ENCODE data around the gene RNF220. TPM values are rescaled to one million over a fixed set of nuclear protein-coding genes. Genes with fewer than 3 reads are reported as not detected.

Gene RNF220
- total and polyA plus RNA-seq, 2 donors (not counting 3 experiments of a cell fraction or from before 2014, with no cell fraction given) = 62.7 to 66.6 TPM

DNA sequence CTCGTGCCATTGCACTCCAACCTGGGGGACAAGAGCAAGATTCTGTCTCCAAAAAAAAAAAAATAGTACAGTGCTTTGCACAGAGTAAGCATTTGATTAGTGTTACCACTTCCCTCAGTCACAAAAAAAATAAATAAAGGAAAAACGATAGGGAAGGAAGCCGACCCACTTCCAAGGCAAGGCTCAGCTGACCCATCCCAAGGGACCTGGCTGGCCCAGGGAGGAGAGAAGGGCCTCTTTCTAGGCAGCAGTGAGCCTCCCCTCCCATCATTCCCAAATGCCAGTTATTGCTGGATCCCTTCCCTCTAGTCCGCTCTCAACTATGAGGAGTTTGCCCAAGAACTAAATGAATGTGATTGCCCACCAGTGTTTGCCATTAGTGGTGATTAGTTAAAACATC, 191.5 kb downstream of the RNF220 start:
- H3K9me3 ChIP-seq (replicated peaks; ENCODE audit: control insufficient read depth, insufficient read depth, low read length) = no peaks in the 10 kb centered on the region
- H3K4me2 ChIP-seq (ENCODE audit: insufficient read depth, low read length) = no peak overlapping the region
- no peaks in the 10 kb centered on the region for H3K36me3 ChIP-seq (ENCODE audit: control insufficient read depth in 2 of 2, extremely low read depth in 1 of 2, insufficient read depth in 2 of 2, low read length in 2 of 2)
- no peak overlapping the region for H3K4me3 ChIP-seq (replicated peaks in 1 of 3; ENCODE audit: insufficient read depth in 1 of 3, low read depth in 1 of 3, low read length in 3 of 3)
- no peak overlapping the region for H2AFZ ChIP-seq (ENCODE audit: low read depth, low read length)
- ChIA-PET POLR2A (no interaction called here), CTCF (interaction anchor here (0.8 to 15.0 kb wide), 7 partner anchors 9 to 379 kb away, joined by 3 to 398 read pairs (median 7); no protein-coding TSS in a partner anchor)
- dilution Hi-C loops (cut with MboI; ENCODE audit: extremely low pct_ligation_motif_present, low sequenced_read_pairs) (no loop called here), intact Hi-C loops (cut with micrococcal nuclease) (loop anchor here (5.0 kb wide), 1 partner anchor 589 kb away; no protein-coding TSS in a partner anchor)
- DNase-seq (ENCODE audit: low read depth, low spot score) (no peak), FAIRE-seq (no peak)
- H3K9me1 ChIP-seq (replicated peaks; ENCODE audit: control insufficient read depth, extremely low read depth, insufficient read depth, low read length) = no peaks in the 10 kb centered on the region
- no peak for TF ChIP-seq POLR2AphosphoS5 (IDR thresholded peaks at IDR 0.05; ENCODE audit: insufficient read depth, low read depth, low read length)
- TF ChIP-seq, protein P1, sequence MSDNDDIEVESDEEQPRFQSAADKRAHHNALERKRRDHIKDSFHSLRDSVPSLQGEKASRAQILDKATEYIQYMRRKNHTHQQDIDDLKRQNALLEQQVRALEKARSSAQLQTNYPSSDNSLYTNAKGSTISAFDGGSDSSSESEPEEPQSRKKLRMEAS (IDR thresholded peaks at IDR 0.05; ENCODE audit: insufficient read depth, insufficient read length) = no peak
- no peak for TF ChIP-seq JUN (IDR thresholded peaks at IDR 0.05; ENCODE audit: borderline replicate concordance, insufficient read depth, insufficient read length, low read depth)
- TF ChIP-seq GATA2 (IDR thresholded peaks at IDR 0.05; ENCODE audit: insufficient read depth, insufficient read length, low read depth, low read length) = no peak
- TF ChIP-seq, protein P2, sequence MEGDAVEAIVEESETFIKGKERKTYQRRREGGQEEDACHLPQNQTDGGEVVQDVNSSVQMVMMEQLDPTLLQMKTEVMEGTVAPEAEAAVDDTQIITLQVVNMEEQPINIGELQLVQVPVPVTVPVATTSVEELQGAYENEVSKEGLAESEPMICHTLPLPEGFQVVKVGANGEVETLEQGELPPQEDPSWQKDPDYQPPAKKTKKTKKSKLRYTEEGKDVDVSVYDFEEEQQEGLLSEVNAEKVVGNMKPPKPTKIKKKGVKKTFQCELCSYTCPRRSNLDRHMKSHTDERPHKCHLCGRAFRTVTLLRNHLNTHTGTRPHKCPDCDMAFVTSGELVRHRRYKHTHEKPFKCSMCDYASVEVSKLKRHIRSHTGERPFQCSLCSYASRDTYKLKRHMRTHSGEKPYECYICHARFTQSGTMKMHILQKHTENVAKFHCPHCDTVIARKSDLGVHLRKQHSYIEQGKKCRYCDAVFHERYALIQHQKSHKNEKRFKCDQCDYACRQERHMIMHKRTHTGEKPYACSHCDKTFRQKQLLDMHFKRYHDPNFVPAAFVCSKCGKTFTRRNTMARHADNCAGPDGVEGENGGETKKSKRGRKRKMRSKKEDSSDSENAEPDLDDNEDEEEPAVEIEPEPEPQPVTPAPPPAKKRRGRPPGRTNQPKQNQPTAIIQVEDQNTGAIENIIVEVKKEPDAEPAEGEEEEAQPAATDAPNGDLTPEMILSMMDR (IDR thresholded peaks at IDR 0.05; ENCODE audit: extremely low read depth in 1 of 2, insufficient read depth in 1 of 2, low read depth in 1 of 2, low read length in 2 of 2) = no peak
- TF ChIP-seq EZH2 (IDR thresholded peaks at IDR 0.05; ENCODE audit: borderline replicate concordance, low read depth, low read length, severe bottlenecking) = no peak
- no peak for TF ChIP-seq POLR2A (IDR thresholded peaks at IDR 0.05; ENCODE audit: low read depth, low read length)
- no peak for TF ChIP-seq FOS (IDR thresholded peaks at IDR 0.05; ENCODE audit: borderline replicate concordance, insufficient read depth, low read length)
- TF ChIP-seq MYC (IDR thresholded peaks at IDR 0.05; ENCODE audit: low read depth, low read length) = no peak
- BruUV-seq (replicated peaks) = no TSS peak
- H4K20me1 ChIP-seq (replicated peaks; ENCODE audit: control insufficient read depth, extremely low read depth, insufficient read depth, low read length) = no peaks in the 10 kb centered on the region
- no peak overlapping the region for H3K27ac ChIP-seq (ENCODE audit: insufficient read depth, low read depth, low read length)
- H3K27me3 ChIP-seq (ENCODE audit: control insufficient read depth in 2 of 2, insufficient read depth in 2 of 2, low read length in 2 of 2) = peaks cover 3 to 13% of the 10 kb centered on the region in 2 experiments
- H3K9ac ChIP-seq (replicated peaks; ENCODE audit: extremely low read depth, insufficient read depth, low read length) = no peak overlapping the region
- no peaks in the 10 kb centered on the region for H3K79me2 ChIP-seq (ENCODE audit: control insufficient read depth, insufficient read depth, low read length)
- no peaks in the 10 kb centered on the region for H3K4me1 ChIP-seq (ENCODE audit: control insufficient read depth, extremely low read depth, insufficient read depth, low read length)
